GM12865 (cell line): ENCODE results near the gene FOXI3.

Experiments
- DNase-seq: peaks from one replicate; pipeline ENCODE4 v3.0.0; 2010; ENCODE audit warnings: low read depth
- H3K4me3 ChIP-seq: 2 replicates; pipeline ENCODE4 v1.5.1; 2011; ENCODE audit warnings: mild to moderate bottlenecking, low read depth, low read length, control low read depth
- TF ChIP-seq, protein P1 (sequence below): IDR thresholded peaks from 2 replicates; pipeline ENCODE4 v1.5.1; 2011; ENCODE audit warnings: low read length, control low read depth, low read depth, inconsistent platforms; ENCODE audit not compliant: insufficient read depth; ENCODE audit errors: missing control alignments

The FOXI3 gene

DNA sequence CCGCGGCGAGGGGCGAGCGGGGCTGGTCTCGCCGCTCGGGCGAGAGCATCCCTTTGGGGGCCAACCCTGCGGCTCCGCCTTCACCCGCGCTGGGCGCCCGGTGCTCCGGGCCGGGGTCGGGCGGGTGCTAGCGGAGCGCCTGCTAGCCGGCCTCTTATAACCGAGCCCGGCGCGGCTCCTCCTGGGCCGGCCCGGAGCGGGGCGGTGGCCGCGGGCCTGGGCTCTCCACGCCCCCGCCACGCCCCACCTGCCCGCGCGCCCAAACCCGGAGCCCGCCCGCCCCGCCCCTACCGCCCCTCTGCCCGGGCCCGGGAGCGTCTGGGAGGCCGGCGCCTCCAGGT, at the start of gene FOXI3:
Gene FOXI3 (minus strand): TSS at position 129 of the 341 bp plus-strand sequence. CDS start 158 bp downstream, outside the sequence.
- TF ChIP-seq, protein P1, sequence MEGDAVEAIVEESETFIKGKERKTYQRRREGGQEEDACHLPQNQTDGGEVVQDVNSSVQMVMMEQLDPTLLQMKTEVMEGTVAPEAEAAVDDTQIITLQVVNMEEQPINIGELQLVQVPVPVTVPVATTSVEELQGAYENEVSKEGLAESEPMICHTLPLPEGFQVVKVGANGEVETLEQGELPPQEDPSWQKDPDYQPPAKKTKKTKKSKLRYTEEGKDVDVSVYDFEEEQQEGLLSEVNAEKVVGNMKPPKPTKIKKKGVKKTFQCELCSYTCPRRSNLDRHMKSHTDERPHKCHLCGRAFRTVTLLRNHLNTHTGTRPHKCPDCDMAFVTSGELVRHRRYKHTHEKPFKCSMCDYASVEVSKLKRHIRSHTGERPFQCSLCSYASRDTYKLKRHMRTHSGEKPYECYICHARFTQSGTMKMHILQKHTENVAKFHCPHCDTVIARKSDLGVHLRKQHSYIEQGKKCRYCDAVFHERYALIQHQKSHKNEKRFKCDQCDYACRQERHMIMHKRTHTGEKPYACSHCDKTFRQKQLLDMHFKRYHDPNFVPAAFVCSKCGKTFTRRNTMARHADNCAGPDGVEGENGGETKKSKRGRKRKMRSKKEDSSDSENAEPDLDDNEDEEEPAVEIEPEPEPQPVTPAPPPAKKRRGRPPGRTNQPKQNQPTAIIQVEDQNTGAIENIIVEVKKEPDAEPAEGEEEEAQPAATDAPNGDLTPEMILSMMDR, result no peak
- no peak within 1 kb of the TSS for H3K4me3 ChIP-seq
- DNase-seq, result no peak

DNA sequence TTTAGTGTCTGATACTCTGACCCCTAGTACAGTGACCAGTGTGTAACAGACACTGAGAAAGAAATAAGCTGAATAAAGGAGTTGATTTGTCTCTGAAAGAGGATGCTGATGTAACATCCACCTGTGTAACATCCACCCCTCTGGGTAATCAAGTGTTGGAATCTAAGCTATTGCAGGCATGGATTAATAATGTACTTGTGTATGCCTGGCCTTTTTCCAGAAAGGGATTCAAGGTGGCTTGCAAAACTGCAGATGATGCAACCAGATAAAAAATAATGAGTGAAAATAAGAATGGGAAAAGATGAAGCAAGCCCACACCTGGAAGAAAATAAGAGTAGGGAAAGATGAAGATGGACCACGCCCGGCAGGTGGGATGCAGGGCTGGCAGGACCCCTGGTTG, 48.2 kb upstream of the FOXI3 start:
- H3K4me3 ChIP-seq, result no peak overlapping the region
- TF ChIP-seq, protein P1, result no peak
- no peak for DNase-seq

DNA sequence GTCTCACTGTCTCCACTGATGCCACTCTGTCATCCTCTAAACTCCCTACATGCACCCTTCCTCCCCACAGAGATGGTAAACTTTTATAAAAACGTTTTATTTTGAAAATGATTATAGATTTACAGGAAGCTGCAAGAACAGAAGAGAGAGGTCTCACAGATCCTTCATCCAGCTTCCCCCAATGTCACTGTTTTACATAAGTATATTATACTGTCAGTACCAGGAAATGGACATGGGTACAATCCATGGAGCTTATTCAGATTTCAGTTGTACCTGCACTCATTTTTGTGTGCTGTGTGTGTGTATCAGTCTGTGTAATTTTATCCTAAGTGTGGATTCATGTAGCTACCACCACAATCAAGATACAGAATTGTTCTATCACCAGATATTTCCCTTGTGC, 46.7 kb upstream of the FOXI3 start:
- H3K4me3 ChIP-seq, result no peak overlapping the region
- DNase-seq, result no peak
- TF ChIP-seq, protein P1, result no peak

DNA sequence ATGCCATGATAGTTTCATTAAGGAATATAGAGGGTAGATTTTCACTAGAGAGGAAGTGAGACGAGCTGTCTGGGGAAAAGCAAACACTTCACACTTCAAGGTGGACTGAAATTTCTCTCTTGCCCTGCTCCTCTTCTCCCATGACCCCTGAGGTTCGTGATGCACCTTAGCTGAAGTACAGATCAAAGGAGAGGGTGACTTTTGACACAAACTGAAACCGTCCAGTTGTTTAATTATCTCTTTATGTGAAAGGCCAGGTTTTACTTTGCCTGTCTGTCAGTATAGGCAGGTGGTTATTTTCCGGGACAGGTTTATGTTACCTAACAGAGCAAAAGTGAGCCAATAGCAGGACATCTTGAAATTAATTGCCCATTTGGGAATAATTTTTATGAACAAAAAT, 41.0 kb upstream of the FOXI3 start:
- TF ChIP-seq, protein P1, result no peak
- no peak for DNase-seq
- H3K4me3 ChIP-seq, result no peak overlapping the region

DNA sequence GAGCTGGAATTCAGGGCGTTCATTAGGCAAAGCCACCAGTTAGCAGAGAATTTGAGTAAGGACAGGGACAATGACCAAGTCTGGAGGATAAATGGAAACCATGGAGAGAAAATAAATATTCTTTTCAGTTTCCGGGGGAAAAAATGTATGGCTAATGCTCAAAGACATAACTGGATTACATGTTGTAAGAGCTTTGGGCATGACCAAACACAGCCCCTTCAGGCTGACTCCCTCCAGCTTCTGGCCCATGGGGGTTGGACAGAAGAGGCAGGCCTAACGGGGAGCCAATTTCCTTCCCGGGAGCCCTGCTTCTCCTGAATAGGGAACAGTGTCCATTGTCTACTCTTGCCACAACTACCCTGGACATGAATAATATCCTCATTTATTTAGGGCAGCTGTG, 39.5 kb upstream of the FOXI3 start:
- no peak overlapping the region for H3K4me3 ChIP-seq
- no peak for DNase-seq
- TF ChIP-seq, protein P1, result no peak

DNA sequence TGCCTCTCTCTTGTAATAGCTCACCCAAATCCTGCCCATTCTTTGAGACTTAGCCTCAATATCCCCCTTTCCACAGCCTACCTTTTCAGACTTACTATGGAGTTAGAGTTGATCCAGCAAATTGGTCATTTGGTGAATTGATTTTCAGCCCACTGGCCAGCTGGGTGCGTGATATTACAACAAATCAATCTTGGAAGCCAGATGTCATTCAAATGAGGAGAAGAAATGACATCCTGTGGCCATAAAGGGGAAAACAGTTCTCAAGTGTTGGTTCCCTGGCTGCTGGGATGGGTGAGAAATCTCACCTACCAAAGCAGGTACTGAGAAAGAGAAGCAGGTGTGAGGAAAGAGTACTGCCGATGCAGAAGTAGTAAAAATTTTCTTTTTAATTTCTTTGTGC, 36.7 kb upstream of the FOXI3 start:
- peak; percentile 4 for DNase-seq
- no peak overlapping the region for H3K4me3 ChIP-seq
- TF ChIP-seq, protein P1, result peak; percentile 2

DNA sequence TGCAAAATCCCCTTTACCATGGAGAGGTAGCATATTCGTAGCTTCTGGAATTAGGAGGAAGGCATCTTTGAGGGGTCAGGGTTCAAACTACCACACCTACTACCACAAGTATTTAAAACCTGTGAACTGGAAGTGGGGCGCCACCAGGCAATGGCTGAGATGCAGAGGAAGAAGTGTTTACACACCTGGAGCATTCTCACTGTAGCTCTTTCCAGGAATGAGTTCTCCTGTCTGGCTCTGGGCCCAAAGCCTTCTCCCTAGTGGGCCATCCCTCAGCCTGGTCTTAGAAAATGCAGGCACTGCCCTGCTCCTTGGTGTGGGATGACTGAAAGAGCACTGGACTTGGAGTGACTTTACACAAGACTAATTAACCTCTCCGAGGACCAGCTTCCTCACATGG, 30.7 kb upstream of the FOXI3 start:
- no peak for DNase-seq
- no peak overlapping the region for H3K4me3 ChIP-seq
- TF ChIP-seq, protein P1, result no peak
